Measurements from ENCODE around the gene FBXW10B. TPM values are rescaled to one million over a fixed set of nuclear protein-coding genes. Genes with fewer than 3 reads are reported as not detected.
"Not testable (repeated sequence)": the region's sequence is repeated elsewhere in the genome, so short reads cannot be mapped to it uniquely, and the experiment has no call there.

Gene FBXW10B
- total RNA-seq, 1 donor from 2014 or later: 0.44 TPM

- H3K27ac Mint-ChIP-seq (ENCODE audit: unreplicated experiment): peak overlapping the region; percentile 92
- DNase-seq (ENCODE audit: low spot score): peak; percentile 24
- not testable (repeated sequence) for H3K36me3 Mint-ChIP-seq (ENCODE audit: low read depth, unreplicated experiment); H3K4me1 Mint-ChIP-seq (ENCODE audit: unreplicated experiment); H3K4me3 Mint-ChIP-seq (ENCODE audit: unreplicated experiment); H3K9me3 Mint-ChIP-seq (ENCODE audit: unreplicated experiment); H3K27me3 Mint-ChIP-seq (ENCODE audit: unreplicated experiment)
Measured at GRCh38 chr17:15645099-15645941, 25.8 kb upstream of the FBXW10B start.

GRCh38 chr17:15642505-15643251 is 23.2 kb upstream of the FBXW10B start:
- H3K36me3 Mint-ChIP-seq (ENCODE audit: low read depth, unreplicated experiment); H3K4me3 Mint-ChIP-seq (ENCODE audit: unreplicated experiment); H3K9me3 Mint-ChIP-seq (ENCODE audit: unreplicated experiment); H3K27me3 Mint-ChIP-seq (ENCODE audit: unreplicated experiment); H3K27ac Mint-ChIP-seq (ENCODE audit: unreplicated experiment); H3K4me1 Mint-ChIP-seq (ENCODE audit: unreplicated experiment); DNase-seq (ENCODE audit: low spot score): not testable (repeated sequence)

DNA sequence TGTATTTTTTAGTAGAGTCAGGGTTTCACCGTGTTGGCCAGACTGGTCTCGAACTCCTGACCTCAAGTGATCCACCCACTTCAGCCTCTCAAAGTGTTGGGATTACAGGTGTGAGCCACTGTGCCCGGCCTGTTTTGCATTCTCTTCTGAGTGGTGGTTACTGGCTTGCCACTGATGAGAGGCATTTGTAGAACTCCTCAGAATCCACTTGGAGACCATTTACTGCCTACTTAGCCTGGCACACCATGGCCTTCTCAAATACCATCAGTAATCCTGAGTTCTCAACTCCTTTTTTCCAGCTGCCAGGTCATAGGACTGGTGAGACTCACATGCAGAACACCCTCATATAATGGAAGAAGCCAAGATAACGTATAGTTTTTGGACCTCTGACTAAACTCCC is 22.5 kb upstream of the FBXW10B start:
- H3K9me3 Mint-ChIP-seq (ENCODE audit: unreplicated experiment); H3K4me3 Mint-ChIP-seq (ENCODE audit: unreplicated experiment); H3K36me3 Mint-ChIP-seq (ENCODE audit: low read depth, unreplicated experiment); H3K4me1 Mint-ChIP-seq (ENCODE audit: unreplicated experiment); H3K27ac Mint-ChIP-seq (ENCODE audit: unreplicated experiment); H3K27me3 Mint-ChIP-seq (ENCODE audit: unreplicated experiment); DNase-seq (ENCODE audit: low spot score): not testable (repeated sequence)

DNA sequence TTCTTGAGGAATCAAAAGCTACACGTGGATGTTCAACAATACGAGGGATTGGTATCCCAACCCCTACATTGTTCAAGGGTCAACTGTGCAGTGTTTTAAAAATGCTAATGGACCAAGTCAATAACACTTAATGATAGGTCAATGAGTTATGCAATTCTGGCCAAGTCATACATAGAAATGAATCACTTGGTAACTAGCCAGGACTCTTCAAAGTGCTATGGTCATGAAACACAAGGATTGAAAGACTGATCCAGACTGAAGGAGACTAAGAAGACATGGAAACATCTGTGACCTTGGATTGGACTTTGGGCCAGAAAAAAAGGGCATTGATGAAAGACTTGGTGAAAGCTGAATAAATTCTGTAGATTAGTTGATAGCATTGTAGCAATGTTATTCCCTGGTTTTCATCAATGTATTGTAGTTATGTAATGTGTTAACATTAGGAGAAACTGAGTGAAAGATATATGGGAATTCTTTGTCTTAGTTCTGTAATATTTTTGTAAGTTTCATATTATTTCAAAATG is 11.5 kb upstream of the FBXW10B start:
- not testable (repeated sequence) for DNase-seq (ENCODE audit: low spot score); H3K4me1 Mint-ChIP-seq (ENCODE audit: unreplicated experiment); H3K4me3 Mint-ChIP-seq (ENCODE audit: unreplicated experiment); H3K27ac Mint-ChIP-seq (ENCODE audit: unreplicated experiment); H3K27me3 Mint-ChIP-seq (ENCODE audit: unreplicated experiment); H3K9me3 Mint-ChIP-seq (ENCODE audit: unreplicated experiment)
- peaks cover 11% of the 10 kb centered on the region for H3K36me3 Mint-ChIP-seq (ENCODE audit: low read depth, unreplicated experiment)

GRCh38 chr17:15629991-15630390 is 10.5 kb upstream of the FBXW10B start:
- H3K4me1 Mint-ChIP-seq (ENCODE audit: unreplicated experiment); H3K27ac Mint-ChIP-seq (ENCODE audit: unreplicated experiment); H3K27me3 Mint-ChIP-seq (ENCODE audit: unreplicated experiment); H3K9me3 Mint-ChIP-seq (ENCODE audit: unreplicated experiment); H3K4me3 Mint-ChIP-seq (ENCODE audit: unreplicated experiment); DNase-seq (ENCODE audit: low spot score); H3K36me3 Mint-ChIP-seq (ENCODE audit: low read depth, unreplicated experiment): not testable (repeated sequence)

DNA sequence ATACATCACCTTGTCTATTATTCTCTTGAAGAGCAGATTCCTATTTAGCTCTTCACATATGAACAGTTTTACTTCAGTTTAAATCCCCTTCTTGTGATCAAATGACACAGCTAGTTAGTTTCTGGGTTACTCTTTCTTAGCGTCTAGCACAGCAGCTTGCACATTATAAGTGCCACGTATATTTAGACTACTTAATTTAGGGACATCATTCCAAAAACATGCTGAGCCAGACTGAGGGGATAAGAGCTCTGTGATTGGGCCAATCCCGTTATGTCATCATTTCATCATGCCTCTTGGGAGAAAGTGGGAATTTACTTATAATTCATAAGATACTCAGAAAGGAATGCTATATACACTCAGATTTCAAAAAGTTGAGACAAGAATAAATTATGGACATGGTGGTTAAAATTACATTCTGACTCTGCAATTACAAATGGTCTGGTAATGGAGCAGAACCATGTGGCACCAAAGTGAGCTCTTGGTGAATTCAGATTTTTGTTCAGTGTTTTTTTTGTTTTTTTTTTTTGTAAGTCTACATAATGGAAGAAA is 4.2 kb upstream of the FBXW10B start:
- not testable (repeated sequence) for H3K36me3 Mint-ChIP-seq (ENCODE audit: low read depth, unreplicated experiment); H3K9me3 Mint-ChIP-seq (ENCODE audit: unreplicated experiment); H3K27me3 Mint-ChIP-seq (ENCODE audit: unreplicated experiment); DNase-seq (ENCODE audit: low spot score); H3K4me1 Mint-ChIP-seq (ENCODE audit: unreplicated experiment); H3K27ac Mint-ChIP-seq (ENCODE audit: unreplicated experiment); H3K4me3 Mint-ChIP-seq (ENCODE audit: unreplicated experiment)

- H3K9me3 Mint-ChIP-seq (ENCODE audit: unreplicated experiment); H3K4me3 Mint-ChIP-seq (ENCODE audit: unreplicated experiment); H3K4me1 Mint-ChIP-seq (ENCODE audit: unreplicated experiment); H3K27ac Mint-ChIP-seq (ENCODE audit: unreplicated experiment); DNase-seq (ENCODE audit: low spot score); H3K27me3 Mint-ChIP-seq (ENCODE audit: unreplicated experiment); H3K36me3 Mint-ChIP-seq (ENCODE audit: low read depth, unreplicated experiment): not testable (repeated sequence)
Measured at GRCh38 chr17:15623255-15623654, 3.8 kb upstream of the FBXW10B start.

- not testable (repeated sequence) for H3K4me1 Mint-ChIP-seq (ENCODE audit: unreplicated experiment); H3K9me3 Mint-ChIP-seq (ENCODE audit: unreplicated experiment); H3K27me3 Mint-ChIP-seq (ENCODE audit: unreplicated experiment); DNase-seq (ENCODE audit: low spot score); H3K4me3 Mint-ChIP-seq (ENCODE audit: unreplicated experiment); H3K36me3 Mint-ChIP-seq (ENCODE audit: low read depth, unreplicated experiment); H3K27ac Mint-ChIP-seq (ENCODE audit: unreplicated experiment)
Measured at GRCh38 chr17:15622124-15622523, 2.6 kb upstream of the FBXW10B start.

DNA sequence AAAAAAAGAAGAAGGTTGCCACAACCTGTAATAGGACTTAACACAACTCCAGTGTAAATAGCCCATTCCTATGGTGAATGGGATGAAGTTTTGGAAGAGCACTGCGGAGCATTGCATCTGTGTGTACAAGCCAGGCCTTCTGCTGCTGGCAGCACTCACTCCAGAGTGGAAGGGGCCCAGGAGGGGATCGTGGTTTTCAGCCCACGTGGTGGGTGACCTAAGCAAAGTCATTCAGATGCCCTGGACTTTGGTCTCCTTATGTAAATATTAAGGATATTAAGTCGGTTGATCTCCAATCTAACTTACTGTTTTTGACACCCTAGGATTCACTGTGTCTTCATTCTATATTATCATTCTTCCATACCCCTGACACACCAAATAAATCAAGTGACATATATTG is 2.7 kb downstream of the FBXW10B start:
- not testable (repeated sequence) for H3K27ac Mint-ChIP-seq (ENCODE audit: unreplicated experiment); H3K36me3 Mint-ChIP-seq (ENCODE audit: low read depth, unreplicated experiment); H3K9me3 Mint-ChIP-seq (ENCODE audit: unreplicated experiment); H3K4me3 Mint-ChIP-seq (ENCODE audit: unreplicated experiment); DNase-seq (ENCODE audit: low spot score); H3K4me1 Mint-ChIP-seq (ENCODE audit: unreplicated experiment); H3K27me3 Mint-ChIP-seq (ENCODE audit: unreplicated experiment)

DNA sequence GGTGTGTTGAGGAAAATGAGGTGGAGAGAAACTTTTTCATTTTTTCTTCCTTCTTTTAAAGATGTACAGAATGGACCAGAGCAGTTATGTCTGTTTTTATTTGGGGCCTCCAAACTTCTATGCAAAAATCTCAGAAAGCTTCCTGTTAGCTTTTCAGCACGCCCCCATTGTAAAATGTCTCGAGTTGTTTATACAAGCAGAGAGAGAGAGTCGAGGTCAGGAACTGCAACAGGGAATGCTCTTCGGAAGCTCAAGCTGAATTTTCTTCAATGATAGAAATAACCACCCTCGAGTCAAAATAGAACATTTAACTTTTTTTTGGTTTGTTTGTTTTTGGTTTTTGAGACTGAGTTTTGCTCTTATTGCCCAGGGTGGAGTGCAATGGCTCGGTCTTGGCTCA is 3.7 kb downstream of the FBXW10B start:
- not testable (repeated sequence) for H3K9me3 Mint-ChIP-seq (ENCODE audit: unreplicated experiment); H3K36me3 Mint-ChIP-seq (ENCODE audit: low read depth, unreplicated experiment); H3K4me1 Mint-ChIP-seq (ENCODE audit: unreplicated experiment); H3K4me3 Mint-ChIP-seq (ENCODE audit: unreplicated experiment); H3K27ac Mint-ChIP-seq (ENCODE audit: unreplicated experiment); DNase-seq (ENCODE audit: low spot score); H3K27me3 Mint-ChIP-seq (ENCODE audit: unreplicated experiment)

DNA sequence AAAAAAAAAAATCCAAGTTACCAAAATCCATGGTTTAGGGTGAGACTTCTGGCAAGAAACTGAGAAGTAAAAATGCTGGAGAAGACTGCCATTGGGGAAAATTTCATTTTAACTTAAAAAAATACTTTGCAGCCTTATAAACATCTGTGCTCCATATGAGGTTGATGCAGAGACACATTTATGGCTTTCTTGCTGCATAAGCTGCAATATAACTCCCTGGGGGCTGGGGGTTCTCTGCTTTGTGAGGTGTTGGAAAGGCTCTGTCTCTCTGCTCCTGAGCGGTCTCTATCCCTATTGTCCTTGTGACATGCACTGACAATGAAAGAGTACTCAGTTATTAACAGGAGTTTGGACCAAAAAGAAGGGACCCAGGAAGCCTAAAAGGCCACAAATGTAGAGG is 6.4 kb downstream of the FBXW10B start:
- not testable (repeated sequence) for H3K36me3 Mint-ChIP-seq (ENCODE audit: low read depth, unreplicated experiment); DNase-seq (ENCODE audit: low spot score); H3K4me3 Mint-ChIP-seq (ENCODE audit: unreplicated experiment); H3K27ac Mint-ChIP-seq (ENCODE audit: unreplicated experiment); H3K27me3 Mint-ChIP-seq (ENCODE audit: unreplicated experiment); H3K9me3 Mint-ChIP-seq (ENCODE audit: unreplicated experiment); H3K4me1 Mint-ChIP-seq (ENCODE audit: unreplicated experiment)

DNA sequence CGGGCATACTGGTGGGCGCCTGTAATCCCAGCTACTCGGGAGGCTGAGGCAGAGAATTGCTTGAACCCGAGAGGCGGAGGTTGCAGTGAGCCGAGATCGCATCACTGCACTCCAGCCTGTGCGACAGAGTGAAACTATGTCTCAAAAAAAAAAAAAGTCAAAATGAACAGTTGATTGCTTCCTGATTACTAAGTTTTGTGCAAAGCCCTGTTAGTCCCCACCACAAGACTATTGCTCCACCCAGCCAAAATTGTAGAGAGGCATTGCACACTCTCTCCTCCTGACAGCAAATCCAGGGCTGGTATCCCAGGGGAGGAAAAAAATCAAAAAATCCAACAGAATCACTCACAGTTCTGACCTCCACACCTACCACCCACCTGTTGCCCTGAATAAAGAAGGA is 26.5 kb downstream of the FBXW10B start:
- H3K36me3 Mint-ChIP-seq (ENCODE audit: low read depth, unreplicated experiment); DNase-seq (ENCODE audit: low spot score); H3K9me3 Mint-ChIP-seq (ENCODE audit: unreplicated experiment); H3K4me1 Mint-ChIP-seq (ENCODE audit: unreplicated experiment); H3K27ac Mint-ChIP-seq (ENCODE audit: unreplicated experiment); H3K4me3 Mint-ChIP-seq (ENCODE audit: unreplicated experiment); H3K27me3 Mint-ChIP-seq (ENCODE audit: unreplicated experiment): not testable (repeated sequence)
